ENCODE data around the gene GALC.

DNA sequence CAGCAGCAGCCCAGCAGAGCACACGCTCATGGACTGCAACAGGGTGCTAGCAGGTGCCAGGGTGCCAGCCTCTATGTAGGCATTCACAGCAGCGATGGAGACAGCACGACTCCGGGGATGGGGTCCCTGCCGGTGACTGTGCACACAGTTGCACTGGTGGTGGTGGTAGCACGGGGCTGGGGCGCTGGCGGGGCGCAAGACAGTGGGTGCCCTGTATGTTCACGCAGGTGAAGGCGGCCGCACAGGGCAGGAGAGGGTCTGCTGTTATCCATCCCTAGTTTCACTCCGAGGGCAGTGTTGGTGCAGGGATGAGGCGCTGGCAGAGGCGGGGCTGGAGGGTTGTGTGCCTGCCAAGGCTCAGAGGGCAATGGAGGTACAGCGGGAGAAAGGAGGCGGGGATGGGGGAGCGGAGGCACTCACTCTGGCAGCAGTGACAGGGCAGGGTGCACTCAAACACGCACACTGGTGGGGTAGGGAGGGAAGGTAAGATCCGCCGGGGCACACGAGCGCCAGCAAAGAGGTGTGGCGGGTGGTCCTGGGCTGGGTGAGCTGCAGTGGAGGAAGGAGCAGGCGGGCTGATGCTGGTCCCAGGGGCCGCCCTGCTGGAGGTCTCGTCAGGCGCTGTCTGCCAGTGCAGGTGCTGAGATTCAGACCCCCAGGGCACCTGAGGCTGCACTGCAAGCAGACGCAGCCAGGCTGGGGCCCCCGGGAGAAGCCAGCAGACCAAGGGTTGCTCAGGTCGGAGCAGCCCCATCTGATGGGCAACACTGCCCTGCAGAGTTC is 76.7 kb downstream of the GALC start:
- no peak for TF ChIP-seq POLR2AphosphoS5 (IDR thresholded peaks at IDR 0.05; ENCODE audit: low read depth, low read length)
- no peak for TF ChIP-seq POLR2A (IDR thresholded peaks at IDR 0.05; ENCODE audit: low read depth, low read length)
- no peak for TF ChIP-seq TAF1 (IDR thresholded peaks at IDR 0.05; ENCODE audit: borderline replicate concordance, low read depth, low read length)

All from GM12892 (cell line).